Calu3 (cell line): ENCODE results near the gene BDKRB2. TPM values are rescaled to one million over a fixed set of nuclear protein-coding genes. Genes with fewer than 3 reads are reported as not detected.
A peak's percentile ranks its signal among the peaks of the same experiment; 100 is the strongest.

Source experiments
- BruUV-seq: library from RNA; stranded (reverse); fragments of 400-500 nt; replicated peaks from 2 replicates; lab custom pipeline; 2021; lab: Mats Ljungman, UMichigan
- CTCF ChIA-PET: fragments of 300-600 bp; sonication (Branson Sonifier 250); formaldehyde crosslinking; loops from one replicate; lab custom pipeline; 2022; ENCODE audit warnings: antibody characterized with exemption; lab: Charles Lee
- DNase-seq: peaks from one replicate; pipeline ENCODE4 v3.0.0; 2022
- H3K27ac Mint-ChIP-seq: one replicate; pipeline ENCODE4 v1.8.0; 2022; ENCODE audit warnings: mixed read lengths; ENCODE audit not compliant: unreplicated experiment
- H3K27me3 Mint-ChIP-seq: one replicate; pipeline ENCODE4 v1.8.0; 2022; ENCODE audit warnings: mixed read lengths; ENCODE audit not compliant: unreplicated experiment
- H3K36me3 Mint-ChIP-seq: one replicate; pipeline ENCODE4 v1.8.0; 2022; ENCODE audit warnings: mild to moderate bottlenecking, moderate library complexity, mixed read lengths; ENCODE audit not compliant: insufficient read depth, unreplicated experiment
- H3K4me1 Mint-ChIP-seq: one replicate; pipeline ENCODE4 v1.8.0; 2022; ENCODE audit warnings: mild to moderate bottlenecking, low read depth, mixed read lengths; ENCODE audit not compliant: unreplicated experiment
- H3K4me3 Mint-ChIP-seq: one replicate; pipeline ENCODE4 v1.8.0; 2022; ENCODE audit warnings: mild to moderate bottlenecking, low read depth, moderate library complexity, mixed read lengths; ENCODE audit not compliant: unreplicated experiment
- H3K9me3 Mint-ChIP-seq: one replicate; pipeline ENCODE4 v1.8.0; 2022; ENCODE audit warnings: low read depth, mixed read lengths; ENCODE audit not compliant: unreplicated experiment
- intact Hi-C: fragments of 100-400 bp; cut with micrococcal nuclease; formaldehyde crosslinking; loops from one replicate; pipeline ENCODE4 v1.10.0; 2022; ENCODE audit not compliant: unreplicated experiment
- total RNA-seq: library from RNA; stranded (reverse); gene quantifications from 2 replicates; pipeline ENCODE4 v1.2.3, GENCODE V29; 2022
- TF ChIP-seq, protein P1 (sequence below): fragments of 200-600 bp; IDR thresholded peaks from one replicate; pipeline ENCODE4 v1.8.0; 2022; ENCODE audit warnings: antibody characterized with exemption; ENCODE audit not compliant: unreplicated experiment

The BDKRB2 gene
- total RNA-seq, 1 experiment from 2014 or later, result 0.28 TPM

DNA sequence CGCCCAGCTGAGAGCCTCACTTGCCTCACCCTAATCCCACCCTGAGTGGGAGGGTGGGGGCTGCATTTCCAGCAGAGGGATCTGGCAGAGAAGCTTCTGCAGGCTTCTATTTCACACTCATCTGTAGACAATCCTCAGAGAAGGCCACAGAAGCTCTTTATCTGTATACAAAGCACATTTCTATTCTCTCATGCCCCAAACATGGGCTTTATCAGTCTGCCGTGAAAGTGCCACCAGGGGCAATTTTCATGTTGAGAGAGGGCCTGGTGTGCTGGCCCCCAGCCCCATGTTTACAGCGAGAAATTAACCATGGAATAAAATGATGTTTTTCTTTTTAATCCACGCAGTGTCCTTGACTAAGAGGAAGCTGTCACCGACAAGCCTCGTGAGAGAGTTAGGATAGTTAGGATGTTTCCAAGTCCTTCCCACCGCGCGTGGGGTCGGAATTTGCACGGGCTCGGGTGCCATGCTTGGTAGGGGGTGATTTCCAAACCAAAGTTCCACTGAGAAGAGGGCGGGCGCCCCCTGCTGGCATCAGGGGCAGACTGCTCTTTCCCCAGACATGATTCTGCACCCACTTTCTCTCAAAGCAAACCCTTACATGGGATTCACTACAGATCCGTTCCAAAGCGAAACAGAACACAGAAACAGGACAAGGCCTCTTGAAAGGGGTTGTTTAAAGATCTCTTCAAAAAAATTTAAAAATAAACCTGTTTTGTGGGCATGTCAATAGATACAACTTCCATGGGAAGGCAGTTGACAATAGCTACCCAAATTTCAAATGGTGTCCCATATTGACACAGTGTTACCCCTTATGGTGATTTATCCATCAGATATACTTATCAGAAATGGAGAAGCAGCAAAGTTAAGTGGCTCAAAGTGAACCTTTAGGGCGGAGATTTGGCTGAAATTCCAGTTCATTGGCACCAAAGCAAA lies 70.8 kb downstream of the BDKRB2 start:
- intact Hi-C loops, result loop anchor here (1.0 to 5.0 kb wide), 3 partner anchors 175 to 278 kb away; no protein-coding TSS in a partner anchor
- Mint-ChIP-seq H3K27ac (no peak overlapping the region), H3K9me3 (no peaks in the 10 kb centered on the region), H3K4me1 (peaks cover 7% of the 10 kb centered on the region), H3K4me3 (no peak overlapping the region), H3K27me3 (no peaks in the 10 kb centered on the region), H3K36me3 (no peaks in the 10 kb centered on the region)
- peak; percentile 82 for DNase-seq
- TF ChIP-seq, protein P1, sequence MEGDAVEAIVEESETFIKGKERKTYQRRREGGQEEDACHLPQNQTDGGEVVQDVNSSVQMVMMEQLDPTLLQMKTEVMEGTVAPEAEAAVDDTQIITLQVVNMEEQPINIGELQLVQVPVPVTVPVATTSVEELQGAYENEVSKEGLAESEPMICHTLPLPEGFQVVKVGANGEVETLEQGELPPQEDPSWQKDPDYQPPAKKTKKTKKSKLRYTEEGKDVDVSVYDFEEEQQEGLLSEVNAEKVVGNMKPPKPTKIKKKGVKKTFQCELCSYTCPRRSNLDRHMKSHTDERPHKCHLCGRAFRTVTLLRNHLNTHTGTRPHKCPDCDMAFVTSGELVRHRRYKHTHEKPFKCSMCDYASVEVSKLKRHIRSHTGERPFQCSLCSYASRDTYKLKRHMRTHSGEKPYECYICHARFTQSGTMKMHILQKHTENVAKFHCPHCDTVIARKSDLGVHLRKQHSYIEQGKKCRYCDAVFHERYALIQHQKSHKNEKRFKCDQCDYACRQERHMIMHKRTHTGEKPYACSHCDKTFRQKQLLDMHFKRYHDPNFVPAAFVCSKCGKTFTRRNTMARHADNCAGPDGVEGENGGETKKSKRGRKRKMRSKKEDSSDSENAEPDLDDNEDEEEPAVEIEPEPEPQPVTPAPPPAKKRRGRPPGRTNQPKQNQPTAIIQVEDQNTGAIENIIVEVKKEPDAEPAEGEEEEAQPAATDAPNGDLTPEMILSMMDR, result peak; percentile 91
- no TSS peak for BruUV-seq
- CTCF ChIA-PET, result interaction anchor here (1.1 to 2.3 kb wide), 3 partner anchors 169 to 192 kb away, joined by 3 to 26 read pairs (median 3); no protein-coding TSS in a partner anchor

DNA sequence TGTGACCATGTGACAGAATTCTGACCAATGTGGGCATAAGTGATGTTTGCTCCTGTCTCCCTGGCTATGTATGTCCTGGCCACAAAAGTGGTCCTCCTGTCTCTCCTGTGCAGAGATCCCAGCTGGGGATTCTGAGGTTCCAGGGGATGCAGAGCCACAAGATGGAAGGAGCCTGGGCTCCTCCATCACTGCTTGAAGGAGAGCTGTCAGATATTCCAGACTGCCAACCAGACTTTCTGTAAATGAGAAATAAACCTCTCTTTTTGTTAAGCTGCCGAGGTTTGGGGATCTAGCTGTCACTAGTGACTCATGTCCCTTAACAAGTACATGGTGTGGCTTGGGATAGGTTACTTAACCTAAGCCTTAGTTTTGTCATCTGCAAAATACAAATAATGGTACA lies 73.3 kb downstream of the BDKRB2 start:
- Mint-ChIP-seq H3K4me1 (no peaks in the 10 kb centered on the region), H3K27ac (no peak overlapping the region), H3K9me3 (no peaks in the 10 kb centered on the region), H3K27me3 (no peaks in the 10 kb centered on the region), H3K36me3 (no peaks in the 10 kb centered on the region), H3K4me3 (no peak overlapping the region)
- CTCF ChIA-PET, result no interaction called here
- intact Hi-C loops, result loop anchor here (5.0 kb wide), 2 partner anchors 221 to 281 kb away; no protein-coding TSS in a partner anchor
- no TSS peak for BruUV-seq
- no peak for DNase-seq
- TF ChIP-seq, protein P1, result no peak

DNA sequence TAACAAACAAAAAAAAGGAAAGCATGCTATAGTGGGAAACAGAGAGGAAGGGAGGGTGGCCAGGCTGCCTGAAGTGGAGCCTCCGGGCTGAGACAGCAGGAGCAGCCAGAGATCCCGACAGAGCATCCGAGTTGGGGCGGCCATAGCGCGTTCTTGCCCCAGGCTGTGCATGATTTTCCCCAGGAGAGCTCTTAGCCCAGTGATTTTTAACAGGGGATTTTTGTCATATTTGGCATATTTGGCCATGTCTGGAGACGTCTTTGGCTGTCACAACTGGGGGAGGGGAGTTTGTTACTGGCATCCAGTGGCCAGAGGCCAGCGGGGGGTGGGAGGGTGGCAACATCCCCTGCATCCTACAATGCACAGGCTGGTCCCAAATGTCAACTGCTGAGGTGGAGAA lies 74.9 kb downstream of the BDKRB2 start:
- Mint-ChIP-seq H3K9me3 (no peaks in the 10 kb centered on the region), H3K27ac (no peak overlapping the region), H3K36me3 (no peaks in the 10 kb centered on the region), H3K4me3 (no peak overlapping the region), H3K27me3 (no peaks in the 10 kb centered on the region), H3K4me1 (peaks cover 6% of the 10 kb centered on the region)
- TF ChIP-seq, protein P1, result no peak
- CTCF ChIA-PET, result interaction anchor here (0.6 to 0.8 kb wide), 2 partner anchors 179 to 203 kb away, joined by 4 to 5 read pairs; no protein-coding TSS in a partner anchor
- no TSS peak for BruUV-seq
- no peak for DNase-seq
- intact Hi-C loops, result loop anchor here (5.0 kb wide), 2 partner anchors 222 to 282 kb away; no protein-coding TSS in a partner anchor

DNA sequence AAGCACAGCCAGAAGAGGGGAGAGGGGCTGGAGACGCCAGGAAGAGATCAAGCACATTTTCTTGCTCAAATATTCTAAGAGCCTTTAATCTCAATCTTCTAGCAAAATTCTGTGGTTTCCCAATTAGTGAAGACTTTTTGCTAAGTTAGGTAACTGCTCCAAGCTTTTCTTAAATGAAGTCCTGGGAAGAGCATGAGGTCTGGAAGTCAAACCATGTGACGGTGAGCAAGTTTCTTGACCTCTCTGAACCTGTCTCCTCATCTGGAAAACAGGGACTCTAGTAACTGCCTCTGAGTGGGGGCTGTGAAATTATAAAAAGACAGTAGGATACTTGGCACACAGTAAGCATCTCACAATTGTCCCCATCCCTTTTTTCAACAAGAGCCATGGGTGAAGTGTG lies 75.5 kb downstream of the BDKRB2 start:
- CTCF ChIA-PET, result no interaction called here
- intact Hi-C loops, result no loop called here

More for the DNA sequence above, 75.5 kb downstream of the BDKRB2 start:
- no peaks in the 10 kb centered on the region for H3K9me3 Mint-ChIP-seq
- BruUV-seq, result no TSS peak
- no peak overlapping the region for H3K27ac Mint-ChIP-seq
- H3K27me3 Mint-ChIP-seq, result no peaks in the 10 kb centered on the region
- H3K36me3 Mint-ChIP-seq, result no peaks in the 10 kb centered on the region
- H3K4me3 Mint-ChIP-seq, result no peak overlapping the region
- H3K4me1 Mint-ChIP-seq, result peaks cover 11% of the 10 kb centered on the region
- TF ChIP-seq, protein P1, result no peak
- no peak for DNase-seq
